OCI-LY1 (cell line): ENCODE measurements around the gene DPP6.

Source experiments
- H2AFZ ChIP-seq: fragments of 200-600 bp; sonication (generic), shearing (Covaris generic); 2 replicates; pipeline ENCODE4 v1.6.0; 2014; ENCODE audit warnings: antibody characterized with exemption, mild to moderate bottlenecking, low read length
- H3F3A ChIP-seq: fragments of 200-600 bp; sonication (generic), shearing (Covaris generic); 2 replicates; pipeline ENCODE4 v1.6.0; 2014; ENCODE audit warnings: mild to moderate bottlenecking, antibody characterized with exemption, low read length, moderate library complexity; ENCODE audit not compliant: insufficient read depth
- H3K27ac ChIP-seq: fragments of 200-600 bp; sonication (generic); 2 replicates; pipeline ENCODE4 v1.5.1; 2014; ENCODE audit warnings: low read length, mixed run types, mild to moderate bottlenecking, low read depth; ENCODE audit not compliant: poor library complexity, severe bottlenecking
- H3K27me3 ChIP-seq: fragments of 200-600 bp; sonication (generic); 2 replicates; pipeline ENCODE4 v1.6.0; 2014; ENCODE audit warnings: antibody characterized with exemption, mild to moderate bottlenecking, low read length, moderate library complexity; ENCODE audit not compliant: insufficient read depth
- H3K36me3 ChIP-seq: fragments of 200-600 bp; sonication (generic); 2 replicates; pipeline ENCODE4 v1.6.1; 2014; ENCODE audit warnings: mild to moderate bottlenecking, antibody characterized with exemption, low read length, moderate library complexity, mixed read lengths; ENCODE audit not compliant: insufficient read depth
- H3K4me1 ChIP-seq: fragments of 200-600 bp; sonication (generic); 2 replicates; pipeline ENCODE4 v1.5.1; 2014; ENCODE audit warnings: mild to moderate bottlenecking, low read length, moderate library complexity; ENCODE audit not compliant: insufficient read depth, severe bottlenecking
- H3K4me2 ChIP-seq: fragments of 200-600 bp; sonication (generic), shearing (Covaris generic); 2 replicates; pipeline ENCODE4 v1.6.1; 2014; ENCODE audit warnings: low read length
- H3K4me3 ChIP-seq: fragments of 200-600 bp; sonication (generic); 2 replicates; pipeline ENCODE4 v1.5.1; 2014; ENCODE audit warnings: low read length, low read depth, mild to moderate bottlenecking, mixed read lengths; ENCODE audit not compliant: poor library complexity, severe bottlenecking
- H3K79me2 ChIP-seq: fragments of 200-600 bp; shearing (Covaris generic); 2 replicates; pipeline ENCODE4 v1.6.1; 2016; ENCODE audit warnings: mixed run types, low read length, mixed read lengths; ENCODE audit not compliant: insufficient read depth
- H3K9ac ChIP-seq: fragments of 200-600 bp; sonication (generic), shearing (Covaris generic); 2 replicates; pipeline ENCODE4 v1.6.1; 2014; ENCODE audit warnings: mild to moderate bottlenecking, low read length, mixed read lengths
- H3K9me2 ChIP-seq: fragments of 200-600 bp; sonication (generic), shearing (Covaris generic); 2 replicates; pipeline ENCODE4 v1.6.1; 2014; ENCODE audit warnings: low read depth, mild to moderate bottlenecking, low read length, mixed read lengths
- H3K9me3 ChIP-seq: fragments of 200-600 bp; shearing (Covaris generic); 2 replicates; pipeline ENCODE4 v1.6.1; 2014; ENCODE audit warnings: low read length, mixed read lengths
- H4K20me1 ChIP-seq: fragments of 200-600 bp; sonication (generic), shearing (Covaris generic); 2 replicates; pipeline ENCODE4 v1.6.0; 2016; ENCODE audit warnings: mild to moderate bottlenecking, low read length; ENCODE audit not compliant: insufficient read depth
- EZH2 ChIP-seq: fragments of 200-600 bp; sonication (generic), shearing (Covaris generic); IDR thresholded peaks from 2 replicates; pipeline ENCODE4 v1.8.0; 2017; ENCODE audit warnings: borderline replicate concordance, mixed run types, mild to moderate bottlenecking, antibody characterized with exemption, low read length, moderate library complexity, mixed read lengths
- TF ChIP-seq, protein P1 (sequence below): fragments of 200-600 bp; sonication (generic), shearing (Covaris generic); IDR thresholded peaks from 2 replicates; pipeline ENCODE4 v1.5.1; 2017; ENCODE audit warnings: mild to moderate bottlenecking, antibody characterized with exemption, low read length, moderate library complexity, mixed read lengths

Gene DPP6

DNA sequence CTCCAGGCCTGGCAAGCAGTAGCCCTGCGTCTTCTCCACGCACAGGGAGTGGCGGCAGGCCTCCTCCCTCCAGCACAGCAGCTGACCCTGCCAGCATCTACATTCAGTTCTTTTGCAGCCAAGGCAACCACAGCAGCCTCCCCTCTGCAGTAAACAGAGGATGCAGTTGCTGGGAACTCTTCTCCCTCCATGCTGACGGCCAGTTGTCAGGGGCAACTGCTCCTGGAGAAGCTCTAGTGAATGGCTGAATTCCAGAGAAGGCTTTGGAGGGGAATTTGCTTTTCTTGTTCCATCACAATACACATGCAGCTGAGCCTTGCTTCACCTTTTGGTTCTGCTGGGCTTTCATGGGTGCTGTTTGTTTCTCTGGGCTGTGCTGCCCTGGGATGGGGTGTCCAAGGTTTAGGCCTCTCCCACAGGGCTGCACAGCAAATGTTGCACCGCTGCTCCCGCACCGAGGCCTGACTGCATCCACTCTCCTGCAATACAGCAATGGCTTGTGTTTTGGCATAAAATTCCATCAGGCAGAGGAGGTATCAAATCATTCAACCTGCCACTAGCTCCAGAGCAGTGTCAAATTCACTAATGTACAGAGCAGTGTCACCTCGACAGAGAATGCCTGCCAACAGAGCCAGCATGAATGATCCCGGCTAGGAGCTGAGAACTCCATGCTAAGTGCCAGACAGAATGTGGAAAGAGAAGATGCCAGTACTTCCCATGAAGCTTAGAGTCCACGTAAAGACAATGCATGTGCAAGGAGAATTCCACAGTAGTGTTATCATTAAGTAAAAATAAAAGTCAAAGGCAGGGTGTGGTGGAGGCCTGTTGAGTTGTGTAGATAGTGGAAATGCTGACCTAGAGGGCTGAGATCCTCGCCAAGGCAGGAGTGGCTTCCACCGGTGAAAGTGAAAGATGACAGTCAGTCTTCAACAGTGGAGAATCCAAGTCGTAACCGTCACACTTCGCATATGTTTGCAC is 399.6 kb downstream of the DPP6 start:
- Histone ChIP-seq H3K9me2 (no peaks in the 10 kb centered on the region), H3K79me2 (no peaks in the 10 kb centered on the region), H3K9ac (no peak overlapping the region), H2AFZ (no peak overlapping the region), H3K27ac (no peak overlapping the region), H3K4me1 (no peaks in the 10 kb centered on the region), H3K4me2 (no peak overlapping the region), H3K27me3 (no peaks in the 10 kb centered on the region; the same call in 1 of the 2 replicates), H3K36me3 (no peaks in the 10 kb centered on the region), H3K9me3 (no peaks in the 10 kb centered on the region), H4K20me1 (no peaks in the 10 kb centered on the region), H3F3A (no peaks in the 10 kb centered on the region), H3K4me3 (no peak overlapping the region)
- no peak for TF ChIP-seq EZH2
- TF ChIP-seq, protein P1, sequence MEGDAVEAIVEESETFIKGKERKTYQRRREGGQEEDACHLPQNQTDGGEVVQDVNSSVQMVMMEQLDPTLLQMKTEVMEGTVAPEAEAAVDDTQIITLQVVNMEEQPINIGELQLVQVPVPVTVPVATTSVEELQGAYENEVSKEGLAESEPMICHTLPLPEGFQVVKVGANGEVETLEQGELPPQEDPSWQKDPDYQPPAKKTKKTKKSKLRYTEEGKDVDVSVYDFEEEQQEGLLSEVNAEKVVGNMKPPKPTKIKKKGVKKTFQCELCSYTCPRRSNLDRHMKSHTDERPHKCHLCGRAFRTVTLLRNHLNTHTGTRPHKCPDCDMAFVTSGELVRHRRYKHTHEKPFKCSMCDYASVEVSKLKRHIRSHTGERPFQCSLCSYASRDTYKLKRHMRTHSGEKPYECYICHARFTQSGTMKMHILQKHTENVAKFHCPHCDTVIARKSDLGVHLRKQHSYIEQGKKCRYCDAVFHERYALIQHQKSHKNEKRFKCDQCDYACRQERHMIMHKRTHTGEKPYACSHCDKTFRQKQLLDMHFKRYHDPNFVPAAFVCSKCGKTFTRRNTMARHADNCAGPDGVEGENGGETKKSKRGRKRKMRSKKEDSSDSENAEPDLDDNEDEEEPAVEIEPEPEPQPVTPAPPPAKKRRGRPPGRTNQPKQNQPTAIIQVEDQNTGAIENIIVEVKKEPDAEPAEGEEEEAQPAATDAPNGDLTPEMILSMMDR, result no peak

GRCh38 chr7:154463794-154464193 is 411.6 kb downstream of the DPP6 start:
- no peaks in the 10 kb centered on the region for H3K4me1 ChIP-seq
- H3K79me2 ChIP-seq, result no peaks in the 10 kb centered on the region
- no peaks in the 10 kb centered on the region for H3F3A ChIP-seq
- H2AFZ ChIP-seq, result no peak overlapping the region
- TF ChIP-seq EZH2, result no peak
- TF ChIP-seq, protein P1, result no peak
- no peak overlapping the region for H3K27ac ChIP-seq
- H3K4me2 ChIP-seq, result no peak overlapping the region
- H3K4me3 ChIP-seq, result no peak overlapping the region
- H3K36me3 ChIP-seq, result no peaks in the 10 kb centered on the region
- no peak overlapping the region for H3K9ac ChIP-seq
- no peaks in the 10 kb centered on the region for H3K9me2 ChIP-seq
- no peaks in the 10 kb centered on the region for H3K27me3 ChIP-seq
- 0 out of 2 replicates have a peak, but pooled peaks cover 3% of the 10 kb centered on the region for H3K9me3 ChIP-seq
- no peaks in the 10 kb centered on the region for H4K20me1 ChIP-seq

GRCh38 chr7:154469652-154470051 is 417.5 kb downstream of the DPP6 start:
- Histone ChIP-seq H3K4me3 (no peak overlapping the region), H3K9me2 (no peaks in the 10 kb centered on the region), H4K20me1 (no peaks in the 10 kb centered on the region), H3F3A (no peaks in the 10 kb centered on the region), H3K4me2 (no peak overlapping the region), H3K27me3 (no peaks in the 10 kb centered on the region), H3K27ac (no peak overlapping the region), H3K9me3 (no peaks in the 10 kb centered on the region), H3K9ac (no peak overlapping the region), H3K4me1 (no peaks in the 10 kb centered on the region), H3K36me3 (no peaks in the 10 kb centered on the region), H2AFZ (no peak overlapping the region), H3K79me2 (no peaks in the 10 kb centered on the region)
- TF ChIP-seq, protein P1, result no peak
- no peak for TF ChIP-seq EZH2
